Globus pallidus (tissue), 1 donor: ENCODE measurements around the gene FCRL4.
"Not testable (repeated sequence)": the region's sequence is repeated elsewhere in the genome, so short reads cannot be mapped to it uniquely, and the experiment has no call there.

ENCODE experiments used
- DNase-seq: peaks from one replicate; pipeline ENCODE4 v3.0.0-alpha.2; 2015; ENCODE audit warnings: low spot score

The FCRL4 gene

DNA sequence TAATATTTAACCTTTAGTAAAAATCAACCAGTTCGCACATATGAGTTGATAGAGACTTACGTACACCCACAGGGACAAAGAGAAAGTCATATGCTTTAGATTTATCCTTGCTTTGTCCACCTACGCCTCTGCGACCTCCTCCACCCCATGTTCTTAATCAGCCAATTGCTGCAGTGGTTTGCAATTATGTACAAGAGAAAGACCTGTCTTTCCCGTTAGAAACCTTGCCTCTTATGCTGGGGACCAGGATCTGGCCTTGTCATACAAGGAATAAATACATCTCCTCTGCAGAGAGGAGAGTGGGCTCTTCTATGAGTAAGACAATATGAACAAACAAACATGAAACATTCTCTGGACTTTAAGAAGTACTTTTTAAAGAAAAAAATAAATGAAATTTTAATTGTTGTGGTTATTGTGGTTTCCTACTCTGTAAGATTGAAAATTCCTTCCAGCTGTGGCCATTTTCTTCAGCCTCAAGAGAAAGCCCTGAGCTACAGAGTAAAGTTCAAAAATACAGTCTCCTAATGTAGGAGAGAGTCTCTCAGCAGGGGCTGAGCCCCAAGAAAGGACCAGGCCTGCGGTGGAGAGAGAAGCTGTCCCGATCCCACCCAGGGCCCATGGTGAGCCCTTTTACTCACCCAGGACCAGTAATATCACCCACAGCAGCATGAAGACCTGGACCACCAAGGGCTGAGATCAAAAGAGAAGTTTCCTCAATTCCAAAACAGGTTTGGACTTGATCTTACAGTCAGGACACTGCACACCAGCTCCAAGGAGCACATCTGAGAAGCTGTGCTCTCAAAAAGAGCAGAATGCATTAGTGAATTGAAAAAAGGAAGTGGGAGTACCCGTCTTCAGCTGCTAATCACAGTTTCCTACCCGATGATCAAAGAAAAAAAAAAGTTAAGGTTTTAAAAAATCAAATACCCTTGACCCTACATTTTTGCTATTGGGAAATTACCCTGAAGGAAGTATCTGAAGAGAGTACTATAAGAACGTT, 45.9 kb downstream of the FCRL4 start, which contains the start of gene FCRL5:
Gene FCRL5, minus strand, starts transcription at position 822 of the 1,000 bp plus-strand sequence. Its CDS starts 153 bp downstream, at position 669.
- no peak for DNase-seq

DNA sequence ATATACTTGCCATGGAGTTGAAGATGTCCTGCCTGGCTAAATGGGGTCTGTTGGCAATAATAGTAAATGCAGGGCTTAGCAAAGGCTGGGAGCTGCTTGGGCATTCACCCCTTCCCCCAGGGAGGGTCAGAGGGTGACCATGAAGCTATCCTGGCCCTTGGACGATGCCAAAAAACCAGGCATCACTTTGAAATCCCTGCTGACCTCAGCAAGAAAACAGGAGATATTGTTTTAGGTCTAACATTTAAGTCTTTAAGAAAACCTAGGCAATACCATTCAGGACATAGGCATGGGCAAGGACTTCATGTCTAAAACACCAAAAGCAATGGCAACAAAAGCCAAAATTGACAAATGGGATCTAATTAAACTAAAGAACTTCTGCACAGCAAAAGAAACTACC, 49.8 kb downstream of the FCRL4 start:
- DNase-seq, result not testable (repeated sequence)

DNA sequence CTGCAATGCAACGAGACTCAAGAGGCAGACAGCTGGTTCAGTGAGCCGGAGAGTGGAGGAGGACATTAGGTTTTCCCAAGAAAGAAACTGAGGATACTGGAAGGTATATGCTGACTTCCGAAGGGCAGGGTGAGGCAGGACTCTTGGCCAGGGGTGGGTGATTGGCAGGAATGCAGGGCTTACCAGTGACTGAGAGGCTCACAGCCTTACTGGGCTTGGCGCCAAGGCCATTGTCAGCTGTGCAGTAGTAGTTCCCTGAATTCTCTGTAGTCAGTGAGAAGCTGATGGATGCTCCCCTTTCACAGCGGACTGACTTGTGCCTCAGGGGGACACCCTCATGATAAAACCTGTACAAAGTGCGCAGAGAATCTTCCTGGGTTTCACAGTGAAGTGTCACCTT, 55.2 kb downstream of the FCRL4 start:
- DNase-seq, result peak; percentile 46

DNA sequence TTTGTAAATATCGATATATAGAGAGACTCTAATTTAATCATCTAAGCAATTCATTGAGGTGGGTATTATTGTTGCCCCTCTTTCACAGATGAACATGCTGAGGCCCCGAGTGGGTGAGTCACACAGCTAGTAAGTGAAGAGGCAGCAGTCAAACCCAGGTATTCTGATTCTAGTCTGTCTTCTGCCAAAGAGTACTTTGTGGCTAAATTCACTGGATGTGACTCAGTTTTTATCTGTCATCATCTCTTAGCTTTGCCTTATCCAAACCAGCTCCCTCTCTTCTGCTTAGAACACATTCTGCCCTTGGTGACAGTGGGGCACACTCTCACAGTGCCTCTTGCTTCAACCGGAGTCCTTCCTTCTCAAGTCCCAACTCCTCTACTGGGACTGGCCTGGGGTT, 57.0 kb downstream of the FCRL4 start:
- DNase-seq, result no peak

DNA sequence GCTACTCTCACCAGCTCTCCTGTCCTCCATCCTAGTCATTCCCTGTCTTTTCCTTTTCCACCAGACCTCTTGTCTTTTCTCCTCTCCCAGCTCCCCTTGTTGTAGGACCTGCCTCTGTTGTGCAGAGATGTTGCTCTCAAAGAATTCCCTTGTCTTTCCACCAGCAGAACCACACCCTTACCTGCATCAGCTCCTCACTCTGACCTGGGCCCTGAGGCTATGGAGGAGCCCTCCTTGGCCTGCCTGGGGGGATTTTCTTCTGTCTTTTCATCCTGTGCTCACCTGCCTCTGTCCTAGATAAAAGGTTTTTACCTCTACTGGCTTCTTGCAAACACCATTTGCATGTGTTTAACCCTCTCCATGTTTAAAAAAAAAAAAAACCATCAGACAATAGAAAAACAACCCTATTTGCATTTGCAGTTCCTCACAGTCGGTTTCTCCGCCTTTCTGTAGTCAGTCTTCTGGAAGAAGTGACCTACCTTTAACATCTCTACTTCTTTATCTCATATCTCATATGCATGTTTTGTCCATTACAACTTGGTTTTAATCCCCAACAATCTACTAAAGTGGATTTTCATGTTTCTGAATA, 57.6 kb downstream of the FCRL4 start:
- no peak for DNase-seq

DNA sequence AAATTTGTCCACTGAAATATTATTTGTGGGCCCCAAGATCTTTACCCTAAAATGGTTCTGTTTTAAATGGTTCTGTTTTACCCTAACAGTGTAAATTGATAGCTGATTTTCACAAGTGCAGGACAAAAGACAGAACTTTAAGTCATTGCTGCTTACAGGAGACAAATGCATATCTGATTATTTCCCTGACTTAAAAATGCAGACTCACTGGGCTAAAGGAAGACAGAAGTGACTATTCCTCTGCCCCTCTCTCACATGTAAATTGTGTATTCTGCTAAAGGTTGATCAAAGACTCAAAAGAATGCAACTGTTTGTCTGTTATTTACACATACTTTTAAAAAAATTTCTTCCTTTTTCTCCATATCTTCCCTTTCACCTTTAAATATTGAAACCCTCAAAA, 58.3 kb downstream of the FCRL4 start:
- DNase-seq, result no peak

DNA sequence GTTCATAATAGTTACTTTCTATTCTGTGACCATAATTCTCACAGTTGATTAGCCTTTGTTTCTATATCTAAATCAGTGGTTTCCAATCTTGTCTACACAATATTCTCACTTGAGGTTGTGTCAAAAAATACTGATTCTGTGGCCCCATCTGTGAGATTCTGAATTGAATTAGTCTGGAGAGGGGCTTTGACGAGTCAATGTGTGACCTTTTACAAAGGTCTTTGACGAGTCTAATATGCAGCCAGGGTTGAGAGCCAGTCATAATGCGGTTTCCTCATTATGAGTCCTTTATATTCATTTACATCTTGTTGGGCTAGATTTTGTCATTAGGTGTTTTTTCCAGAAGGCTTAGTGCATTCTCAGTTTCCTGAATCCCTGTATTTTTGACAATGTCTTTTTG, 65.3 kb downstream of the FCRL4 start:
- DNase-seq, result no peak

DNA sequence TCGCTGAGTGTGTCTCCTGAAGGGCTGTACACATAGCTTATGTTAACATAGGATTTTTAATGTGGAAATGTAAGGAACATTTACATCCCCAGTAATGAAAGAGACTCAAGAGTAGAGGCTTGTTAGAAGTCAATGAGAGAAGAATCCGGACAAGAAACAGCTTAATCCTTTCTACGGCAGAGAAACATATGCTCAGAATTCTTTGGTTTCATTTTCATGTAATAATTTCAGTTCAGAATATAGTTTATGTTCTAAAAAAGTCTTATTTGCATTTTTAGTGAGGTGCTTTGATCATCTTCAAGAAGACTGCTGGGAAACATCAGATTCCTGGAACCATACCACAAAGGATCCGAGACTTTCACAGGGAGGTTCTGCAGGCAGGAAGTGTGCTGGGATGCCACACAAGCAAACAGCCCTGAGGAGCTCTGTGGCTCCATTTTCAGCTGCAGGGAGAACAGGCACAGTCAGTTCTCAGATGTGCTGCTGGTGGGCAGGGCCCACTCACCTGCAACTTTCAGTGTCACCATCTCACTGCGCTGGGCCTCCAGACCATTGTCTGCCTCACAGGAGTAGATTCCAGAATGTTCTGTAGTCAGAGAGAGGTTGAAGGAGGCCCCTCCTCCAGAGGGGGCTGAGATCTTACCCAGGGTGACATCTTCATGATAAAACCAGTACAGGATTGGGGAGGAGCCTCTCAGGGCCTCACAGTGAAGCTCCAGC, 74.0 kb downstream of the FCRL4 start:
- DNase-seq, result no peak
